ENCODE data around the gene MCC. TPM values are rescaled to one million over a fixed set of nuclear protein-coding genes. Genes with fewer than 3 reads are reported as not detected.

Gene MCC
- total and polyA plus RNA-seq, 7 donors: 1.4 to 13.8 (median 4.4) TPM

DNA sequence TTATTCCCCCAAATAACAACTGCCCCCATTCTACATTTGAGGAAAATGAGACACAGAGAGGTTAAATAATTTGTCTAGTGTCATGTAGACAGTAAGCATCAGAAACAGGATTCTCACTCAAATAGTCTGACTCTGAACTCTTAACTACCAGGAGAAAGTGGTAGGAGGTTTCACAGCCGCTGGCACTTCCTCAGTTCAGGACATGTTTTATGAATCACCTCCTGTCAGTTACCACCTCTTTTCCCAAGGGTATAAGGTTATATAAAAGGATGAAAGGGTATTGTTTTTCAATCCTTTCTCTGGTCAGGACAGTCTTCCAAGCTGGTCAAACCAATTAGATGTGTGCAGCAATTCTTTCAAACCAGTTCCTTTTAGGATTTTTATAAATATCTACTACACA lies 105.5 kb downstream of the MCC start:
- intact Hi-C loops (cut with DNase I): no loop called here
- Histone ChIP-seq H3K27me3 (ENCODE audit: insufficient read depth in 3 of 3, low read length in 2 of 3) (no peaks in the 10 kb centered on the region), H3K9me3 (no peaks in the 10 kb centered on the region), H3K4me3 (no peak overlapping the region), H3K36me3 (ENCODE audit: insufficient read depth in 1 of 2, low read depth in 1 of 2) (no peaks in the 10 kb centered on the region), H3K27ac (no peak overlapping the region), H3K4me1 (no peaks in the 10 kb centered on the region)
- no peak for TF ChIP-seq CTCF (IDR thresholded peaks at IDR 0.05)
- DNase-seq (no peak), ATAC-seq (no peak)
- 47 to 56% (median 55%) methylated on average over 1 of the region's 1 CpG for WGBS, 3 donors

- intact Hi-C loops (cut with DNase I): no loop called here
- DNase-seq: no peak
- Histone ChIP-seq H3K27me3 (ENCODE audit: insufficient read depth in 3 of 3, low read length in 2 of 3) (no peaks in the 10 kb centered on the region), H3K4me1 (no peaks in the 10 kb centered on the region), H3K36me3 (ENCODE audit: insufficient read depth in 1 of 2, low read depth in 1 of 2) (no peaks in the 10 kb centered on the region), H3K4me3 (no peak overlapping the region), H3K9me3 (no peaks in the 10 kb centered on the region), H3K27ac (no peak overlapping the region)
- no peak for TF ChIP-seq CTCF (IDR thresholded peaks at IDR 0.05)
- ATAC-seq: no peak
Observed at GRCh38 chr5:113381791-113382190, 106.5 kb downstream of the MCC start.

DNA sequence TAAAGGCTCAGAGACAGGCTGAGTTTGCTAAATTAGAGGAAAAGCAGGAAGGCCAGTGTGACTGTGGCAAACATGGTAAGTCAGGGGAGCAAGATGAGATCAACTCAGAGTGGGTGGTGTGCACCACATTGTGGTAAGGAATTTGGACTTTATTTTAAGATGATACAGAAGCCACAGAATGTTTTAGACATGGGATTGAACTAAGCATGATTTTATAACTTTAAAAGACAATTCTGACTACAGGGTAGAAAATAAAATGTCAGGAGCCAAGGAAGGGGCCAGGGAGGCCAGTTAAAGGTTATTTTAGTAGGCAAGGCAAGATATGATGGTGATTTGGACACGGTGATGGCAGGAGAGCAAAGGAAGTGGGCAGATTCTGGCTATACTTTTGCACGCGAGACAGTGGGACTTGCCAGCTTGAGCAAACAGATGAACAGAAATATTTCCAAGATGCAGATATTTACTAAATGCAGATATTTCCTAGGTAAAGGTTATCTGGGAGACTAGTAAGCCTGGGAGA lies 107.4 kb downstream of the MCC start:
- DNase-seq (no peak), ATAC-seq (no peak)
- WGBS, 3 donors: 83 to 86% (median 85%) methylated on average over 3 of the region's 3 CpGs
- H3K4me3 ChIP-seq: no peak overlapping the region
- H3K27ac ChIP-seq: no peak overlapping the region
- H3K9me3 ChIP-seq: no peaks in the 10 kb centered on the region
- H3K36me3 ChIP-seq (ENCODE audit: insufficient read depth in 1 of 2, low read depth in 1 of 2): no peaks in the 10 kb centered on the region
- no peaks in the 10 kb centered on the region for H3K27me3 ChIP-seq (ENCODE audit: insufficient read depth in 3 of 3, low read length in 2 of 3)
- H3K4me1 ChIP-seq: no peaks in the 10 kb centered on the region
- no peak for TF ChIP-seq CTCF (IDR thresholded peaks at IDR 0.05)
- intact Hi-C loops (cut with DNase I): no loop called here

- H3K27ac ChIP-seq: no peak overlapping the region
- no peak for TF ChIP-seq CTCF (IDR thresholded peaks at IDR 0.05)
Observed at GRCh38 chr5:113379936-113380806, 108.1 kb downstream of the MCC start.

More at GRCh38 chr5:113379936-113380806, 108.1 kb downstream of the MCC start:
- H3K4me3 ChIP-seq: no peak overlapping the region
- ATAC-seq: no peak
- no peaks in the 10 kb centered on the region for H3K4me1 ChIP-seq
- DNase-seq: no peak
- 71 to 76% (median 75%) methylated on average over 7 of the region's 7 CpGs for WGBS, 3 donors
- no peaks in the 10 kb centered on the region for H3K36me3 ChIP-seq (ENCODE audit: insufficient read depth in 1 of 2, low read depth in 1 of 2)
- H3K27me3 ChIP-seq (ENCODE audit: insufficient read depth in 3 of 3, low read length in 2 of 3): no peaks in the 10 kb centered on the region
- H3K9me3 ChIP-seq: no peaks in the 10 kb centered on the region
- intact Hi-C loops (cut with DNase I): loop anchor here (2.0 to 5.0 kb wide), 3 partner anchors 132 to 227 kb away; partner anchors contain the start of gene YTHDC2 (in 2 of the 2)

Measured in psoas muscle (tissue), 8 donors.